Liver (tissue), 9 donors: ENCODE results near the gene TRIM5. TPM values are rescaled to one million over a fixed set of nuclear protein-coding genes. Genes with fewer than 3 reads are reported as not detected.

Experiments used
- DNase-seq: peaks from one replicate; pipeline ENCODE4 v3.0.0-alpha.2; 2017; ENCODE audit warnings: low spot score
- H3K27ac ChIP-seq, 2 donors: one replicate each; pipeline ENCODE4 v1.7.0; 2013; ENCODE audit warnings: inconsistent platforms in 2 of 2, low read length in 2 of 2, control low read depth in 1 of 2, low read depth in 1 of 2, mild to moderate bottlenecking in 1 of 2
- H3K27me3 ChIP-seq, 4 donors: one replicate each; pipeline versions ENCODE4 v1.6.1 to v1.7.0; 2013; ENCODE audit warnings: low read length in 3 of 4, inconsistent platforms in 1 of 4, mild to moderate bottlenecking in 1 of 4, moderate library complexity in 1 of 4; ENCODE audit not compliant: control insufficient read depth in 4 of 4, insufficient read depth in 4 of 4
- H3K36me3 ChIP-seq, 4 donors: one replicate each; pipeline versions ENCODE4 v1.6.1 to v1.7.0; 2013; ENCODE audit warnings: low read length in 3 of 4, mild to moderate bottlenecking in 3 of 4, low read depth in 1 of 4, moderate library complexity in 1 of 4; ENCODE audit not compliant: control insufficient read depth in 4 of 4, insufficient read depth in 3 of 4
- H3K4me1 ChIP-seq, 4 donors: one replicate each; pipeline versions ENCODE4 v1.6.1 to v1.7.0; 2013; ENCODE audit warnings: low read length in 3 of 4, mild to moderate bottlenecking in 3 of 4, moderate library complexity in 1 of 4; ENCODE audit not compliant: control insufficient read depth in 4 of 4, insufficient read depth in 4 of 4
- H3K4me3 ChIP-seq, 3 donors: one replicate each; pipeline versions ENCODE4 v1.6.1 to v1.7.0; 2013; ENCODE audit warnings: low read length in 3 of 3, control low read depth in 1 of 3, low read depth in 1 of 3, mild to moderate bottlenecking in 1 of 3
- H3K9ac ChIP-seq, 2 donors: one replicate each; pipeline ENCODE4 v1.7.0; 2013; ENCODE audit warnings: low read length in 2 of 2, mild to moderate bottlenecking in 2 of 2, moderate library complexity in 2 of 2, control low read depth in 1 of 2, low read depth in 1 of 2
- H3K9me3 ChIP-seq, 4 donors: one replicate each; pipeline versions ENCODE4 v1.6.1 to v1.7.0; 2013; ENCODE audit warnings: low read length in 3 of 4; ENCODE audit not compliant: control insufficient read depth in 4 of 4
- ATF3 ChIP-seq: IDR thresholded peaks from 2 replicates; pipeline ENCODE4 v1.6.1; 2016; ENCODE audit warnings: antibody characterized with exemption
- EGR1 ChIP-seq, 2 donors: IDR thresholded peaks; 2 replicates each; pipeline ENCODE4 v1.6.1; 2016 to 2018; ENCODE audit warnings: antibody characterized with exemption in 2 of 2, low read depth in 2 of 2
- FOXA1 ChIP-seq: IDR thresholded peaks from 2 replicates; pipeline ENCODE4 v1.6.1; 2016; ENCODE audit warnings: antibody characterized with exemption
- FOXA2 ChIP-seq: IDR thresholded peaks from 2 replicates; pipeline ENCODE4 v1.6.1; 2016; ENCODE audit warnings: antibody characterized with exemption
- GABPA ChIP-seq, 2 donors: IDR thresholded peaks in 1 of 2; conservative IDR thresholded peaks in 1 of 2; 2 replicates each; pipeline ENCODE4 v1.6.1; 2016; ENCODE audit warnings: antibody characterized with exemption in 2 of 2, mild to moderate bottlenecking in 1 of 2, moderate library complexity in 1 of 2
- HNF4A ChIP-seq, 2 donors: conservative IDR thresholded peaks; 2 replicates each; pipeline ENCODE4 v1.6.1; 2016; ENCODE audit warnings: antibody characterized with exemption in 2 of 2, mild to moderate bottlenecking in 2 of 2
- JUND ChIP-seq, 2 donors: IDR thresholded peaks; 2 replicates each; pipeline ENCODE4 v1.6.1; 2016; ENCODE audit warnings: antibody characterized with exemption in 2 of 2
- NR2F2 ChIP-seq: IDR thresholded peaks from 2 replicates; pipeline ENCODE4 v1.6.1; 2016; ENCODE audit warnings: antibody characterized with exemption
- RAD21 ChIP-seq, 2 donors: IDR thresholded peaks; 2 replicates each; pipeline ENCODE4 v1.6.1; 2016; ENCODE audit warnings: antibody characterized with exemption in 2 of 2, mild to moderate bottlenecking in 2 of 2
- RXRA ChIP-seq, 2 donors: IDR thresholded peaks; 2 replicates each; pipeline ENCODE4 v1.6.1; 2017 to 2018; ENCODE audit warnings: antibody characterized with exemption in 2 of 2, mild to moderate bottlenecking in 1 of 2
- SP1 ChIP-seq: IDR thresholded peaks from 2 replicates; pipeline ENCODE4 v1.6.1; 2018; ENCODE audit warnings: antibody characterized with exemption, mild to moderate bottlenecking
- TAF1 ChIP-seq: conservative IDR thresholded peaks from 2 replicates; pipeline ENCODE4 v1.6.1; 2016; ENCODE audit warnings: antibody characterized with exemption, mild to moderate bottlenecking
- YY1 ChIP-seq: IDR thresholded peaks from 2 replicates; pipeline ENCODE4 v1.6.1; 2016; ENCODE audit warnings: antibody characterized with exemption, mild to moderate bottlenecking
- WGBS: extraction: QIAGEN DNeasy Blood & Tissue Kit; methylation state at CpG from one replicate; pipeline ENCODE4 v1.1.7; 2013; 5-methylcytosine and 5-hydroxymethylcytosine counted together
- polyA plus RNA-seq, 2 donors: library from polyadenylated mRNA; stranded (reverse) in 1 of 2; unstranded in 1 of 2; fragments of 200-250 nt in 1 of 2; fragments of >200 nt in 1 of 2; fragmentation: Nextera tagmentation in 1 of 2; extraction: Ambion mirVana in 1 of 2; gene quantifications; one replicate each; pipeline versions ENCODE4 v1.2.1 to v1.2.3, GENCODE V29; 2013 to 2015
- total RNA-seq, 2 donors: library from RNA; depleted of rRNA; stranded (reverse); fragments of >200 nt; gene quantifications; one replicate each; pipeline ENCODE4 v1.2.3, GENCODE V29; 2014
- TF ChIP-seq, protein P1 (sequence below): IDR thresholded peaks from 2 replicates; pipeline ENCODE4 v1.6.1; 2016; ENCODE audit warnings: antibody characterized with exemption, mild to moderate bottlenecking
- TF ChIP-seq, protein P2 (sequence below): fragments of 150-350 bp; IDR thresholded peaks from 2 replicates; pipeline ENCODE4 v1.5.1; 2017; ENCODE audit warnings: improper control_type of control experiment, low read depth, low read length; ENCODE audit not compliant: missing input control
- donor health status: healthy.
- donor health status: healthy.
- donor health status: healthy.
- donor health status: healthy.
- donor health status: healthy.

TRIM5 gene
- total and polyA plus RNA-seq, 4 donors: 7.8 to 20.2 (median 13.1) TPM

GRCh38 chr11:5696210-5696609, 11.3 kb upstream of the TRIM5 start:
- Histone ChIP-seq H3K27ac (no peak overlapping the region), H3K27me3 (no peaks in the 10 kb centered on the region), H3K9me3 (no peaks in the 10 kb centered on the region), H3K4me3 (no peak overlapping the region), H3K9ac (no peak overlapping the region), H3K4me1 (no peaks in the 10 kb centered on the region), H3K36me3 (peaks cover 0 to 9% (median 3%) of the 10 kb centered on the region in 4 donors)
- WGBS: 62% methylated on average over 2 of the region's 2 CpGs
- no peak for DNase-seq
- peak; percentile 30 for TF ChIP-seq NR2F2
- no peak for TF ChIP-seq RXRA (IDR thresholded peaks at IDR 0.05)
- no peak for TF ChIP-seq HNF4A (conservative IDR thresholded peaks at IDR 0.05)

DNA sequence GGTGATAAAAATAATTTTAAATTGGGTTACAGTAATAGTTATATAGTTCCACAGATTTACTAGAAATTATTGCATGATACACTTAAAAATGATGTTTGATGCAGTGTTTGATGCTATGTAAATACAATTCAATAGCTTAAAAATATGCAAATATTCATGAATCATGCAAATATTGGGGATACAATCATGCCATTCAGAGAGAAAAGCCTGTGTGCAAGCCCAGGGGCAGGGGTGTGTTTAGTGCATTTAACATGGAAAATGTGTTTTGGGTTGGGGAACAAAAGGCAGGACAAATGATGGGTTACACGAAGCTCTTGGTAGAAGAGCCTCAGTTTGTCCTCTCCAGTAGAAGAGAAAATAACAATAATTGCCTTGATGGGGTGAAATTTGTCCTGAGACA, 10.7 kb upstream of the TRIM5 start:
- Histone ChIP-seq H3K9me3 (no peaks in the 10 kb centered on the region), H3K27ac (no peak overlapping the region), H3K27me3 (no peaks in the 10 kb centered on the region), H3K4me3 (no peak overlapping the region), H3K4me1 (no peaks in the 10 kb centered on the region), H3K9ac (no peak overlapping the region), H3K36me3 (peaks cover 0 to 9% (median 3%) of the 10 kb centered on the region in 4 donors)
- no peak for DNase-seq
- 93% methylated on average over 1 of the region's 1 CpG for WGBS
- TF ChIP-seq, protein P1, sequence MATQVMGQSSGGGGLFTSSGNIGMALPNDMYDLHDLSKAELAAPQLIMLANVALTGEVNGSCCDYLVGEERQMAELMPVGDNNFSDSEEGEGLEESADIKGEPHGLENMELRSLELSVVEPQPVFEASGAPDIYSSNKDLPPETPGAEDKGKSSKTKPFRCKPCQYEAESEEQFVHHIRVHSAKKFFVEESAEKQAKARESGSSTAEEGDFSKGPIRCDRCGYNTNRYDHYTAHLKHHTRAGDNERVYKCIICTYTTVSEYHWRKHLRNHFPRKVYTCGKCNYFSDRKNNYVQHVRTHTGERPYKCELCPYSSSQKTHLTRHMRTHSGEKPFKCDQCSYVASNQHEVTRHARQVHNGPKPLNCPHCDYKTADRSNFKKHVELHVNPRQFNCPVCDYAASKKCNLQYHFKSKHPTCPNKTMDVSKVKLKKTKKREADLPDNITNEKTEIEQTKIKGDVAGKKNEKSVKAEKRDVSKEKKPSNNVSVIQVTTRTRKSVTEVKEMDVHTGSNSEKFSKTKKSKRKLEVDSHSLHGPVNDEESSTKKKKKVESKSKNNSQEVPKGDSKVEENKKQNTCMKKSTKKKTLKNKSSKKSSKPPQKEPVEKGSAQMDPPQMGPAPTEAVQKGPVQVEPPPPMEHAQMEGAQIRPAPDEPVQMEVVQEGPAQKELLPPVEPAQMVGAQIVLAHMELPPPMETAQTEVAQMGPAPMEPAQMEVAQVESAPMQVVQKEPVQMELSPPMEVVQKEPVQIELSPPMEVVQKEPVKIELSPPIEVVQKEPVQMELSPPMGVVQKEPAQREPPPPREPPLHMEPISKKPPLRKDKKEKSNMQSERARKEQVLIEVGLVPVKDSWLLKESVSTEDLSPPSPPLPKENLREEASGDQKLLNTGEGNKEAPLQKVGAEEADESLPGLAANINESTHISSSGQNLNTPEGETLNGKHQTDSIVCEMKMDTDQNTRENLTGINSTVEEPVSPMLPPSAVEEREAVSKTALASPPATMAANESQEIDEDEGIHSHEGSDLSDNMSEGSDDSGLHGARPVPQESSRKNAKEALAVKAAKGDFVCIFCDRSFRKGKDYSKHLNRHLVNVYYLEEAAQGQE: no peak
- TF ChIP-seq ATF3 (no peak), HNF4A (conservative IDR thresholded peaks at IDR 0.05) (no peak), TAF1 (no peak), EGR1 (IDR thresholded peaks at IDR 0.05; ENCODE audit: low read depth in 2 of 2) (no peak)

DNA sequence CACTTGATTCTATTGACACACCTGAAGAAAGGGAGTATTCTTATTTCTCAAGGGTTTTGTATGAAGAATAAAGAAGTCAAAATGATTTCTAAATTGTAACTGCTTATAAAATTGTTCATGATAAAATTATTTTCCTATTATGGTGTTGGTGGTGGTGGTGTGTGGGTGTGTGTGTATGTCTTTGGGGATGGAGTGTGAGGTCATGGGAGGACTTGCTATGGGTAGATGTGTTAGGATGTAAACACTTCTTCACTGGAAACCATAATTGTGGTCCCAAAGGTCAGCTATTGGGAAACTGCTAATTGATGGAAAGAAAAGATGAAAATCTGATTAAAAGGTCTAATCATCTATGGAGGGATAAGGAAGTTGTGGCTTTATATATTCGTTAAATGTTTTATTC, 9.8 kb upstream of the TRIM5 start:
- Histone ChIP-seq H3K27ac (no peak overlapping the region), H3K4me3 (no peak overlapping the region), H3K27me3 (no peaks in the 10 kb centered on the region), H3K4me1 (peaks cover 0 to 3% (median 0%) of the 10 kb centered on the region in 4 donors), H3K9me3 (no peaks in the 10 kb centered on the region), H3K9ac (no peak overlapping the region), H3K36me3 (peaks cover 0 to 9% (median 3%) of the 10 kb centered on the region in 4 donors)
- no peak for TF ChIP-seq FOXA1
- TF ChIP-seq ATF3: no peak
- no peak for TF ChIP-seq JUND (IDR thresholded peaks at IDR 0.05)
- TF ChIP-seq RAD21 (IDR thresholded peaks at IDR 0.05): no peak
- no peak for TF ChIP-seq GABPA (IDR thresholded peaks at IDR 0.05 in 1 of 2, conservative IDR thresholded peaks at IDR 0.05 in 1 of 2)
- TF ChIP-seq, protein P2, sequence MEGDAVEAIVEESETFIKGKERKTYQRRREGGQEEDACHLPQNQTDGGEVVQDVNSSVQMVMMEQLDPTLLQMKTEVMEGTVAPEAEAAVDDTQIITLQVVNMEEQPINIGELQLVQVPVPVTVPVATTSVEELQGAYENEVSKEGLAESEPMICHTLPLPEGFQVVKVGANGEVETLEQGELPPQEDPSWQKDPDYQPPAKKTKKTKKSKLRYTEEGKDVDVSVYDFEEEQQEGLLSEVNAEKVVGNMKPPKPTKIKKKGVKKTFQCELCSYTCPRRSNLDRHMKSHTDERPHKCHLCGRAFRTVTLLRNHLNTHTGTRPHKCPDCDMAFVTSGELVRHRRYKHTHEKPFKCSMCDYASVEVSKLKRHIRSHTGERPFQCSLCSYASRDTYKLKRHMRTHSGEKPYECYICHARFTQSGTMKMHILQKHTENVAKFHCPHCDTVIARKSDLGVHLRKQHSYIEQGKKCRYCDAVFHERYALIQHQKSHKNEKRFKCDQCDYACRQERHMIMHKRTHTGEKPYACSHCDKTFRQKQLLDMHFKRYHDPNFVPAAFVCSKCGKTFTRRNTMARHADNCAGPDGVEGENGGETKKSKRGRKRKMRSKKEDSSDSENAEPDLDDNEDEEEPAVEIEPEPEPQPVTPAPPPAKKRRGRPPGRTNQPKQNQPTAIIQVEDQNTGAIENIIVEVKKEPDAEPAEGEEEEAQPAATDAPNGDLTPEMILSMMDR: no peak
- no peak for TF ChIP-seq YY1
- no peak for TF ChIP-seq HNF4A (conservative IDR thresholded peaks at IDR 0.05)
- TF ChIP-seq NR2F2: no peak
- no peak for TF ChIP-seq SP1
- TF ChIP-seq RXRA (IDR thresholded peaks at IDR 0.05): no peak
- no peak for TF ChIP-seq FOXA2
- TF ChIP-seq, protein P1: no peak
- 76% methylated on average over 1 of the region's 1 CpG for WGBS
- no peak for DNase-seq
